Activated CD8-positive, alpha-beta memory T cell treated with anti-CD3 and anti-CD28 coated beads, Interleukin-2, amount 50 U/mL, for 24 hours (primary cell): ENCODE data around the gene ABLIM2.
"Not testable (repeated sequence)": the region's sequence is repeated elsewhere in the genome, so short reads cannot be mapped to it uniquely, and the experiment has no call there.

Source experiments
- DNase-seq: peaks from one replicate; pipeline ENCODE4 v3.0.0-alpha.2; 2020; ENCODE audit errors: extremely low read depth

ABLIM2 gene

GRCh38 chr4:7964459-7964858 is 194.2 kb downstream of the ABLIM2 start:
- DNase-seq: no peak

- DNase-seq: no peak
Measured at GRCh38 chr4:7963691-7964090, 194.9 kb downstream of the ABLIM2 start.

GRCh38 chr4:7962609-7963508 is 195.8 kb downstream of the ABLIM2 start:
- DNase-seq: no peak

GRCh38 chr4:7960790-7961655 is 197.6 kb downstream of the ABLIM2 start:
- peak; percentile 54 for DNase-seq

- no peak for DNase-seq
Measured at GRCh38 chr4:7960017-7960789, 198.4 kb downstream of the ABLIM2 start.

- no peak for DNase-seq
Measured at GRCh38 chr4:7959078-7959477, 199.5 kb downstream of the ABLIM2 start.

- no peak for DNase-seq
Measured at GRCh38 chr4:7956934-7957656, 201.5 kb downstream of the ABLIM2 start.

- no peak for DNase-seq
Measured at GRCh38 chr4:7956270-7956808, 202.3 kb downstream of the ABLIM2 start.

- DNase-seq: no peak
Measured at GRCh38 chr4:7955393-7955792, 203.2 kb downstream of the ABLIM2 start.

GRCh38 chr4:7952615-7953014 is 206.0 kb downstream of the ABLIM2 start:
- DNase-seq: no peak

GRCh38 chr4:7950301-7951092 is 208.1 kb downstream of the ABLIM2 start:
- no peak for DNase-seq

GRCh38 chr4:7949759-7950158 is 208.9 kb downstream of the ABLIM2 start:
- no peak for DNase-seq

GRCh38 chr4:7947927-7948326 is 210.7 kb downstream of the ABLIM2 start:
- DNase-seq: no peak

GRCh38 chr4:7945709-7946380 is 212.8 kb downstream of the ABLIM2 start:
- DNase-seq: no peak

GRCh38 chr4:7944599-7945220 is 213.9 kb downstream of the ABLIM2 start:
- DNase-seq: no peak

- not testable (repeated sequence) for DNase-seq
Measured at GRCh38 chr4:7943688-7944087, 214.9 kb downstream of the ABLIM2 start.

GRCh38 chr4:7943211-7943610 is 215.4 kb downstream of the ABLIM2 start:
- DNase-seq: no peak

GRCh38 chr4:7941965-7942496 is 216.6 kb downstream of the ABLIM2 start:
- DNase-seq: no peak
